HEK293 (cell line): ENCODE measurements around the gene MAN2A2.

Experiments
- MYNN ChIP-seq: fragments of 450-650 bp; formaldehyde crosslinking; IDR thresholded peaks from 2 replicates; pipeline ENCODE4 v1.5.1; 2016; ENCODE audit warnings: missing biosample characterization, missing genetic modification characterization, borderline replicate concordance
- PATZ1 ChIP-seq: fragments of 450-650 bp; formaldehyde crosslinking; IDR thresholded peaks from 2 replicates; pipeline ENCODE4 v1.5.1; 2016; ENCODE audit warnings: missing biosample characterization, missing genetic modification characterization
- PRDM2 ChIP-seq: fragments of 450-650 bp; formaldehyde crosslinking; IDR thresholded peaks from 2 replicates; pipeline ENCODE4 v1.5.1; 2016; ENCODE audit warnings: missing biosample characterization, missing genetic modification characterization, borderline replicate concordance
- SP7 ChIP-seq: fragments of 450-650 bp; formaldehyde crosslinking; IDR thresholded peaks from 2 replicates; pipeline ENCODE4 v1.5.1; 2016; ENCODE audit warnings: missing biosample characterization, missing genetic modification characterization
- WT1 ChIP-seq: fragments of 450-650 bp; formaldehyde crosslinking; IDR thresholded peaks from 2 replicates; pipeline ENCODE4 v1.5.1; 2016; ENCODE audit warnings: missing biosample characterization, missing genetic modification characterization
- ZBTB1 ChIP-seq: fragments of 450-650 bp; formaldehyde crosslinking; IDR thresholded peaks from 2 replicates; pipeline ENCODE4 v1.5.1; 2016; ENCODE audit warnings: missing biosample characterization, missing genetic modification characterization
- ZNF140 ChIP-seq: fragments of 450-650 bp; formaldehyde crosslinking; IDR thresholded peaks from 2 replicates; pipeline ENCODE4 v1.5.1; 2016; ENCODE audit warnings: missing biosample characterization, missing genetic modification characterization
- ZNF23 ChIP-seq: fragments of 450-650 bp; formaldehyde crosslinking; IDR thresholded peaks from 2 replicates; pipeline ENCODE4 v1.5.1; 2016; ENCODE audit warnings: missing biosample characterization, missing genetic modification characterization, borderline replicate concordance
- ZNF26 ChIP-seq: fragments of 450-650 bp; formaldehyde crosslinking; IDR thresholded peaks from 2 replicates; pipeline ENCODE4 v1.5.1; 2016; ENCODE audit warnings: missing biosample characterization, missing genetic modification characterization
- ZNF274 ChIP-seq, 2 experiments: fragments of 200-500 bp in 1 of 2; fragments of 450-650 bp in 1 of 2; sonication (Bioruptor generic) in 1 of 2; formaldehyde crosslinking in 1 of 2; IDR thresholded peaks; 2 replicates each; pipeline versions ENCODE4 v1.5.1 to v1.6.1; 2014 to 2016; ENCODE audit warnings: borderline replicate concordance in 1 of 2, inconsistent platforms in 1 of 2, low read length in 1 of 2, missing biosample characterization in 1 of 2, missing genetic modification characterization in 1 of 2
- ZNF37A ChIP-seq: fragments of 450-650 bp; IDR thresholded peaks from 2 replicates; pipeline ENCODE4 v1.5.1; 2018; ENCODE audit warnings: missing biosample characterization, missing genetic modification characterization
- ZNF416 ChIP-seq: fragments of 450-650 bp; formaldehyde crosslinking; IDR thresholded peaks from 2 replicates; pipeline ENCODE4 v1.5.1; 2016; ENCODE audit warnings: missing biosample characterization, missing genetic modification characterization
- ZNF560 ChIP-seq: fragments of 450-650 bp; formaldehyde crosslinking; IDR thresholded peaks from 2 replicates; pipeline ENCODE4 v1.5.1; 2017; ENCODE audit warnings: missing biosample characterization, missing genetic modification characterization, borderline replicate concordance
- ZNF580 ChIP-seq: fragments of 450-650 bp; formaldehyde crosslinking; IDR thresholded peaks from 2 replicates; pipeline ENCODE4 v1.5.1; 2016; ENCODE audit warnings: missing biosample characterization, missing genetic modification characterization
- ZNF707 ChIP-seq: fragments of 450-650 bp; formaldehyde crosslinking; IDR thresholded peaks from 2 replicates; pipeline ENCODE4 v1.5.1; 2016; ENCODE audit warnings: missing biosample characterization, missing genetic modification characterization
- ZNF792 ChIP-seq: fragments of 450-650 bp; formaldehyde crosslinking; IDR thresholded peaks from 2 replicates; pipeline ENCODE4 v1.5.1; 2016; ENCODE audit warnings: missing biosample characterization, missing genetic modification characterization
- ZSCAN5A ChIP-seq: fragments of 450-650 bp; formaldehyde crosslinking; IDR thresholded peaks from 2 replicates; pipeline ENCODE4 v1.5.1; 2016; ENCODE audit warnings: missing biosample characterization, missing genetic modification characterization
- TF ChIP-seq, protein P1 (sequence below): fragments of 450-650 bp; formaldehyde crosslinking; IDR thresholded peaks from 2 replicates; pipeline ENCODE4 v1.5.1; 2016; ENCODE audit warnings: missing biosample characterization, missing genetic modification characterization
- TF ChIP-seq, protein P2 (sequence below): fragments of 450-650 bp; formaldehyde crosslinking; IDR thresholded peaks from 2 replicates; pipeline ENCODE4 v1.5.1; 2016; ENCODE audit warnings: missing biosample characterization, missing genetic modification characterization

MAN2A2 gene

DNA sequence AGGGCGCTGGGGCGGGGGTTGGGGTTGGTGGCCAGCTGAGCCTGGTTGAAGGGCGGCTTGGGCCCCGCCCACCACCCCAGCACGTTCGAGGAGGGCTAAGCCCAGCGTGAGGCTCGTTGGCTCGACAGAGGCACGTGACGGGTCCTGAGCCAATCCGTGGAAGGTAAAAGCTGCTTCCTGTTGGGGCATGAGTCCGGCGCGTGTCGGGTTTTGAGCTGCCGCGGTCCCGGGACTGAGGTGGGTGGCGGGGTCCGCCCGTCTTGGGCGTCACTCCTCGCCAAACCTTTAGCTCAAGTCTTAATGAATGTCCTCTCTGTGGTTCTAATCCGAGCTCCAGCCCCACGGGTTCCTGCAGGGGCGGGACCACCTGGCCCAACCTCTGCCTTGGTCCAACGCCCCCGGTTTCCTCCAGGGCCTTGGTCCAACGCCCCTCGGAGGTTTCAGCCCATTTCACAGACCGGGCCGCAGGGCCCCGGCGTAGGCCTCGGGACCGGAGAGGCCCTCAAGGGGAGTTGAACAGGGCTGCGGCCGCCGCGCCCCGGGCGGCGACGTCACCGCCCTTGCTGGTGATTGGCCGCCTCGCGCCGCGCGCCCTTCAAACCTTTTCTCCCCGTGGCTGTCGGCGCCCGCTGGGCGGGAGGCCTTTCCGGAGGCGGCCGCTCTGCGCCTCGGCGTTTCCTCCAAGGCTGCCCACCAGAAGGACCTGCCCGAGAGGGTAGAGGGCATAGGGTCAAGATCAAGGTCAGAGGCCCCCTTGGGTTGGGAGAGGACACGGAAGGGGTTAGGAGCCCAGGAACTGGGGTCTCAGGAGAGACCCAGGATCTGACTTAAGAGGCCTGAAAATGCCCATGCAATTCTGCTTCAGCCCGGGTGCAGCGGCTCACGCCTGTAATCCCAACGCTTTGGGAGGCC, 51.9 kb downstream of the MAN2A2 start, which contains the start of gene RCCD1 (continued):
- TF ChIP-seq PRDM2 (tag by site-specific recombination) (no peak), ZNF23 (tag by site-specific recombination) (no peak), ZNF274 (IDR thresholded peaks at IDR 0.05; ENCODE audit: low read length) (no peak), ZNF274 (tag by site-specific recombination; IDR thresholded peaks at IDR 0.05; ENCODE audit: borderline replicate concordance) (no peak), MYNN (tag by site-specific recombination) (no peak), ZNF26 (no peak), SP7 (tag by site-specific recombination) (peak; percentile 95), ZSCAN5A (tag by site-specific recombination) (peak; percentile 80; the same call in 1 of the 2 replicates), ZNF416 (no peak), PATZ1 (tag by site-specific recombination) (peak; percentile 95), ZNF707 (tag by site-specific recombination) (no peak), ZNF140 (no peak), ZBTB1 (tag by site-specific recombination) (no peak), ZNF560 (tag by site-specific recombination) (no peak), WT1 (peak; percentile 90), ZNF37A (tag by site-specific recombination) (no peak), ZNF792 (tag by site-specific recombination) (0 out of 2 replicates have a peak, but pooled peaks have one; percentile 77), ZNF580 (tag by site-specific recombination) (no peak)
- TF ChIP-seq, protein P1, sequence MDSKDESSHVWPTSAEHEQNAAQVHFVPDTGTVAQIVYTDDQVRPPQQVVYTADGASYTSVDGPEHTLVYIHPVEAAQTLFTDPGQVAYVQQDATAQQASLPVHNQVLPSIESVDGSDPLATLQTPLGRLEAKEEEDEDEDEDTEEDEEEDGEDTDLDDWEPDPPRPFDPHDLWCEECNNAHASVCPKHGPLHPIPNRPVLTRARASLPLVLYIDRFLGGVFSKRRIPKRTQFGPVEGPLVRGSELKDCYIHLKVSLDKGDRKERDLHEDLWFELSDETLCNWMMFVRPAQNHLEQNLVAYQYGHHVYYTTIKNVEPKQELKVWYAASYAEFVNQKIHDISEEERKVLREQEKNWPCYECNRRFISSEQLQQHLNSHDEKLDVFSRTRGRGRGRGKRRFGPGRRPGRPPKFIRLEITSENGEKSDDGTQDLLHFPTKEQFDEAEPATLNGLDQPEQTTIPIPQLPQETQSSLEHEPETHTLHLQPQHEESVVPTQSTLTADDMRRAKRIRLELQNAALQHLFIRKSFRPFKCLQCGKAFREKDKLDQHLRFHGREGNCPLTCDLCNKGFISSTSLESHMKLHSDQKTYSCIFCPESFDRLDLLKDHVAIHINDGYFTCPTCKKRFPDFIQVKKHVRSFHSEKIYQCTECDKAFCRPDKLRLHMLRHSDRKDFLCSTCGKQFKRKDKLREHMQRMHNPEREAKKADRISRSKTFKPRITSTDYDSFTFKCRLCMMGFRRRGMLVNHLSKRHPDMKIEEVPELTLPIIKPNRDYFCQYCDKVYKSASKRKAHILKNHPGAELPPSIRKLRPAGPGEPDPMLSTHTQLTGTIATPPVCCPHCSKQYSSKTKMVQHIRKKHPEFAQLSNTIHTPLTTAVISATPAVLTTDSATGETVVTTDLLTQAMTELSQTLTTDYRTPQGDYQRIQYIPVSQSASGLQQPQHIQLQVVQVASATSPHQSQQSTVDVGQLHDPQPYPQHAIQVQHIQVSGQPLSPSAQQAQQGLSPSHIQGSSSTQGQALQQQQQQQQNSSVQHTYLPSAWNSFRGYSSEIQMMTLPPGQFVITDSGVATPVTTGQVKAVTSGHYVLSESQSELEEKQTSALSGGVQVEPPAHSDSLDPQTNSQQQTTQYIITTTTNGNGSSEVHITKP, result peak; percentile 67
- TF ChIP-seq, protein P2, sequence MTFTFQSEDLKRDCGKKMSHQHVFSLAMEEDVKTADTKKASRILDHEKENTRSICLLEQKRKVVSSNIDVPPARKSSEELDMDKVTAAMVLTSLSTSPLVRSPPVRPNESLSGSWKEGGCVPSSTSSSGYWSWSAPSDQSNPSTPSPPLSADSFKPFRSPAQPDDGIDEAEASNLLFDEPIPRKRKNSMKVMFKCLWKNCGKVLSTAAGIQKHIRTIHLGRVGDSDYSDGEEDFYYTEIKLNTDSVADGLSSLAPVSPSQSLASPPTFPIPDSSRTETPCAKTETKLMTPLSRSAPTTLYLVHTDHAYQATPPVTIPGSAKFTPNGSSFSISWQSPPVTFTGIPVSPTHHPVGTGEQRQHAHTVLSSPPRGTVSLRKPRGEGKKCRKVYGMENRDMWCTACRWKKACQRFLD, result no peak
